HEK293 (cell line): ENCODE data around the gene STX1B.

Experiments used
- BCL11B ChIP-seq: fragments of 450-650 bp; formaldehyde crosslinking; IDR thresholded peaks from 2 replicates; pipeline ENCODE4 v1.5.1; 2016; ENCODE audit warnings: low read depth, missing biosample characterization, missing genetic modification characterization
- EGR2 ChIP-seq: fragments of 450-650 bp; formaldehyde crosslinking; IDR thresholded peaks from 2 replicates; pipeline ENCODE4 v1.5.1; 2016; ENCODE audit warnings: low read depth, missing biosample characterization, missing genetic modification characterization
- HOXA7 ChIP-seq: sonication (generic); formaldehyde crosslinking; IDR thresholded peaks from 2 replicates; pipeline ENCODE4 v1.8.1; 2022; ENCODE audit warnings: missing genetic modification reagents, borderline replicate concordance
- HOXC10 ChIP-seq: sonication (generic); formaldehyde crosslinking; IDR thresholded peaks from 2 replicates; pipeline ENCODE4 v1.8.1; 2023; ENCODE audit warnings: mild to moderate bottlenecking, missing genetic modification reagents
- KLF10 ChIP-seq: fragments of 450-650 bp; IDR thresholded peaks from 2 replicates; pipeline ENCODE4 v1.5.1; 2018; ENCODE audit warnings: missing biosample characterization, mild to moderate bottlenecking, missing genetic modification characterization
- MEIS1 ChIP-seq: sonication (generic); formaldehyde crosslinking; IDR thresholded peaks from 2 replicates; pipeline ENCODE4 v1.8.1; 2022; ENCODE audit warnings: missing genetic modification reagents, mild to moderate bottlenecking, borderline replicate concordance
- SP7 ChIP-seq: fragments of 450-650 bp; formaldehyde crosslinking; IDR thresholded peaks from 2 replicates; pipeline ENCODE4 v1.5.1; 2016; ENCODE audit warnings: missing biosample characterization, missing genetic modification characterization
- TRIM28 ChIP-seq: IDR thresholded peaks from 2 replicates; pipeline ENCODE4 v1.6.1; 2011; ENCODE audit warnings: low read length, control low read depth, borderline replicate concordance
- ZBTB7A ChIP-seq: fragments of 450-650 bp; formaldehyde crosslinking; IDR thresholded peaks from 2 replicates; pipeline ENCODE4 v1.5.1; 2016; ENCODE audit warnings: low read depth, missing biosample characterization, missing genetic modification characterization
- ZFP41 ChIP-seq: fragments of 450-650 bp; formaldehyde crosslinking; IDR thresholded peaks from 2 replicates; pipeline ENCODE4 v1.5.1; 2016; ENCODE audit warnings: missing biosample characterization, missing genetic modification characterization, borderline replicate concordance
- ZNF133 ChIP-seq: fragments of 450-650 bp; formaldehyde crosslinking; IDR thresholded peaks from 2 replicates; pipeline ENCODE4 v1.5.1; 2016; ENCODE audit warnings: missing biosample characterization, missing genetic modification characterization
- ZNF146 ChIP-seq: fragments of 450-650 bp; formaldehyde crosslinking; IDR thresholded peaks from 2 replicates; pipeline ENCODE4 v1.5.1; 2016; ENCODE audit warnings: missing biosample characterization, missing genetic modification characterization
- ZNF2 ChIP-seq: fragments of 450-650 bp; formaldehyde crosslinking; IDR thresholded peaks from 2 replicates; pipeline ENCODE4 v1.5.1; 2016; ENCODE audit warnings: missing biosample characterization, missing genetic modification characterization
- ZNF214 ChIP-seq: fragments of 450-650 bp; formaldehyde crosslinking; IDR thresholded peaks from 2 replicates; pipeline ENCODE4 v1.5.1; 2017; ENCODE audit warnings: missing biosample characterization, mild to moderate bottlenecking, missing genetic modification characterization, borderline replicate concordance
- ZNF23 ChIP-seq: fragments of 450-650 bp; formaldehyde crosslinking; IDR thresholded peaks from 2 replicates; pipeline ENCODE4 v1.5.1; 2016; ENCODE audit warnings: missing biosample characterization, missing genetic modification characterization, borderline replicate concordance
- ZNF248 ChIP-seq: fragments of 450-650 bp; formaldehyde crosslinking; IDR thresholded peaks from 2 replicates; pipeline ENCODE4 v1.5.1; 2017; ENCODE audit warnings: missing biosample characterization, missing genetic modification characterization
- ZNF350 ChIP-seq: fragments of 450-650 bp; formaldehyde crosslinking; IDR thresholded peaks from 2 replicates; pipeline ENCODE4 v1.5.0; 2017; ENCODE audit warnings: missing biosample characterization, mild to moderate bottlenecking, missing genetic modification characterization
- ZNF558 ChIP-seq: fragments of 450-650 bp; formaldehyde crosslinking; IDR thresholded peaks from 2 replicates; pipeline ENCODE4 v1.5.1; 2016; ENCODE audit warnings: missing biosample characterization, missing genetic modification characterization
- ZNF571 ChIP-seq: fragments of 450-650 bp; formaldehyde crosslinking; IDR thresholded peaks from 2 replicates; pipeline ENCODE4 v1.5.0; 2017; ENCODE audit warnings: missing biosample characterization, missing genetic modification characterization
- ZNF624 ChIP-seq: fragments of 450-650 bp; formaldehyde crosslinking; IDR thresholded peaks from 2 replicates; pipeline ENCODE4 v1.5.1; 2017; ENCODE audit warnings: missing biosample characterization, missing genetic modification characterization
- ZNF626 ChIP-seq: fragments of 450-650 bp; sonication (Bioruptor Pico); formaldehyde crosslinking; IDR thresholded peaks from 2 replicates; pipeline ENCODE4 v1.5.1; 2018; ENCODE audit warnings: missing biosample characterization, missing genetic modification characterization, inconsistent platforms
- ZNF629 ChIP-seq: fragments of 450-650 bp; formaldehyde crosslinking; IDR thresholded peaks from 2 replicates; pipeline ENCODE4 v1.5.1; 2017; ENCODE audit warnings: missing biosample characterization, missing genetic modification characterization
- ZNF670 ChIP-seq: fragments of 450-650 bp; formaldehyde crosslinking; IDR thresholded peaks from 2 replicates; pipeline ENCODE4 v1.5.1; 2016; ENCODE audit warnings: missing biosample characterization, missing genetic modification characterization, low read depth
- ZNF792 ChIP-seq: fragments of 450-650 bp; formaldehyde crosslinking; IDR thresholded peaks from 2 replicates; pipeline ENCODE4 v1.5.1; 2016; ENCODE audit warnings: missing biosample characterization, missing genetic modification characterization
- ZSCAN23 ChIP-seq: fragments of 450-650 bp; formaldehyde crosslinking; IDR thresholded peaks from 2 replicates; pipeline ENCODE4 v1.5.1; 2016; ENCODE audit warnings: missing biosample characterization, missing genetic modification characterization
- TF ChIP-seq, protein P1 (sequence below): fragments of 450-650 bp; formaldehyde crosslinking; IDR thresholded peaks from 2 replicates; pipeline ENCODE4 v1.5.1; 2016; ENCODE audit warnings: missing biosample characterization, missing genetic modification characterization
- TF ChIP-seq, protein P2 (sequence below): fragments of 450-650 bp; formaldehyde crosslinking; IDR thresholded peaks from 2 replicates; pipeline ENCODE4 v1.5.1; 2016; ENCODE audit warnings: missing biosample characterization, missing genetic modification characterization
- TF ChIP-seq, protein P3 (sequence below): fragments of 450-650 bp; formaldehyde crosslinking; IDR thresholded peaks from 2 replicates; pipeline ENCODE4 v1.5.1; 2016; ENCODE audit warnings: missing biosample characterization, missing genetic modification characterization
- TF ChIP-seq, protein P4 (sequence below): fragments of 450-650 bp; formaldehyde crosslinking; IDR thresholded peaks from 2 replicates; pipeline ENCODE4 v1.5.1; 2016; ENCODE audit warnings: missing biosample characterization, missing genetic modification characterization
- TF ChIP-seq, protein P5 (sequence below): fragments of 450-650 bp; formaldehyde crosslinking; optimal IDR thresholded peaks from 2 replicates; pipeline ENCODE3; 2016; ENCODE audit warnings: missing biosample characterization, mild to moderate bottlenecking, missing genetic modification characterization

Gene STX1B

DNA sequence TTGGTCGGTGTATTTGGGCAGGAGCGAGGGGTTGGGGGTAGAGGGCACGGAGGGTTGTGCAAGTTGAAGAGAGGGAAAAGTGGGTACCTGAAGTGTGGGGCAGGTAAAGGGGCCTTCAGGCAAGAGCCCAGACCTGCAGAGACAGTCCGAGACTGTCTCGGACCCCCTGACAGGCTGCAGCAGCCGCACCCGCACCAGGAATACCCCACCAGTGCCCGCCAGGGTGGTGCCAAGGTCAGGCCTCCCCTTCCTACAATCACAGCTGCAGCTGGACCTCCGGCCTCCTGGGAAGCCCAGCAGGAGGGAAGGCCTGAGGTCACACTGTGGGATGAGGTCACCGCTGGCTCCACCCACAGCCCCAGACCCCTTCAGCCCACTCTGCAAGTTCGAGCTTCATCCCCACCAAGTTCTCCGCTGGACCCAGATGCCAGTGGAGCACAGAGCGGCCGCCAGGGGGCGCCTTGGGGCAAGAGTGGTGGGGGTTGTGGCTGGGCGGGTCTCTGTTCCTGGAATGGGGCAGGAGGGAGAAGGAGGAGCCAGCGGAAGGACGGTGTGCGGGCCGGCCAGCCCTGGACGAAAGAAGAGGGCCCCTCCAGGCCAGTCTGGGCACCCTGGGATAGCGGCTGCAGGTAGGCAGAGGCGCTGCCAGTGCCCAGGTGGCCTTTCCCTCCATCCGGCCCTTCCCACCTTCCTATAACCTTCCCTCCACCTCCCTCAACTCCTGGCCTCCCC is 25.6 kb downstream of the STX1B start, which contains the start of gene HSD3B7 (continued):
- TF ChIP-seq EGR2 (tag by site-specific recombination) (peak; percentile 81), ZNF248 (tag by site-specific recombination) (no peak), ZSCAN23 (no peak), ZNF571 (no peak), TRIM28 (no peak), HOXA7 (CRISPR knock-in tag) (no peak), ZNF792 (0 out of 2 replicates have a peak, but pooled peaks have one; percentile 39), KLF10 (tag by site-specific recombination) (no peak; the same call in 1 of the 2 replicates), MEIS1 (CRISPR knock-in tag) (no peak), ZNF670 (tag by site-specific recombination) (no peak), ZNF350 (tag by site-specific recombination) (no peak), BCL11B (tag by site-specific recombination) (no peak), ZNF146 (tag by site-specific recombination) (no peak), ZNF214 (no peak), ZNF558 (no peak), ZNF629 (tag by site-specific recombination) (peak; percentile 78), ZBTB7A (tag by site-specific recombination) (peak; percentile 21; the same call in 1 of the 2 replicates), ZNF23 (tag by site-specific recombination) (no peak), ZNF2 (peak; percentile 95), ZNF133 (tag by site-specific recombination) (no peak; the same call in 1 of the 2 replicates), ZFP41 (no peak), ZNF626 (no peak), HOXC10 (CRISPR knock-in tag) (no peak), SP7 (peak; percentile 79), ZNF624 (tag by site-specific recombination) (no peak)
- TF ChIP-seq, protein P1, sequence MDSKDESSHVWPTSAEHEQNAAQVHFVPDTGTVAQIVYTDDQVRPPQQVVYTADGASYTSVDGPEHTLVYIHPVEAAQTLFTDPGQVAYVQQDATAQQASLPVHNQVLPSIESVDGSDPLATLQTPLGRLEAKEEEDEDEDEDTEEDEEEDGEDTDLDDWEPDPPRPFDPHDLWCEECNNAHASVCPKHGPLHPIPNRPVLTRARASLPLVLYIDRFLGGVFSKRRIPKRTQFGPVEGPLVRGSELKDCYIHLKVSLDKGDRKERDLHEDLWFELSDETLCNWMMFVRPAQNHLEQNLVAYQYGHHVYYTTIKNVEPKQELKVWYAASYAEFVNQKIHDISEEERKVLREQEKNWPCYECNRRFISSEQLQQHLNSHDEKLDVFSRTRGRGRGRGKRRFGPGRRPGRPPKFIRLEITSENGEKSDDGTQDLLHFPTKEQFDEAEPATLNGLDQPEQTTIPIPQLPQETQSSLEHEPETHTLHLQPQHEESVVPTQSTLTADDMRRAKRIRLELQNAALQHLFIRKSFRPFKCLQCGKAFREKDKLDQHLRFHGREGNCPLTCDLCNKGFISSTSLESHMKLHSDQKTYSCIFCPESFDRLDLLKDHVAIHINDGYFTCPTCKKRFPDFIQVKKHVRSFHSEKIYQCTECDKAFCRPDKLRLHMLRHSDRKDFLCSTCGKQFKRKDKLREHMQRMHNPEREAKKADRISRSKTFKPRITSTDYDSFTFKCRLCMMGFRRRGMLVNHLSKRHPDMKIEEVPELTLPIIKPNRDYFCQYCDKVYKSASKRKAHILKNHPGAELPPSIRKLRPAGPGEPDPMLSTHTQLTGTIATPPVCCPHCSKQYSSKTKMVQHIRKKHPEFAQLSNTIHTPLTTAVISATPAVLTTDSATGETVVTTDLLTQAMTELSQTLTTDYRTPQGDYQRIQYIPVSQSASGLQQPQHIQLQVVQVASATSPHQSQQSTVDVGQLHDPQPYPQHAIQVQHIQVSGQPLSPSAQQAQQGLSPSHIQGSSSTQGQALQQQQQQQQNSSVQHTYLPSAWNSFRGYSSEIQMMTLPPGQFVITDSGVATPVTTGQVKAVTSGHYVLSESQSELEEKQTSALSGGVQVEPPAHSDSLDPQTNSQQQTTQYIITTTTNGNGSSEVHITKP (tag by site-specific recombination): peak; percentile 35; the same call in 1 of the 2 replicates
- TF ChIP-seq, protein P2, sequence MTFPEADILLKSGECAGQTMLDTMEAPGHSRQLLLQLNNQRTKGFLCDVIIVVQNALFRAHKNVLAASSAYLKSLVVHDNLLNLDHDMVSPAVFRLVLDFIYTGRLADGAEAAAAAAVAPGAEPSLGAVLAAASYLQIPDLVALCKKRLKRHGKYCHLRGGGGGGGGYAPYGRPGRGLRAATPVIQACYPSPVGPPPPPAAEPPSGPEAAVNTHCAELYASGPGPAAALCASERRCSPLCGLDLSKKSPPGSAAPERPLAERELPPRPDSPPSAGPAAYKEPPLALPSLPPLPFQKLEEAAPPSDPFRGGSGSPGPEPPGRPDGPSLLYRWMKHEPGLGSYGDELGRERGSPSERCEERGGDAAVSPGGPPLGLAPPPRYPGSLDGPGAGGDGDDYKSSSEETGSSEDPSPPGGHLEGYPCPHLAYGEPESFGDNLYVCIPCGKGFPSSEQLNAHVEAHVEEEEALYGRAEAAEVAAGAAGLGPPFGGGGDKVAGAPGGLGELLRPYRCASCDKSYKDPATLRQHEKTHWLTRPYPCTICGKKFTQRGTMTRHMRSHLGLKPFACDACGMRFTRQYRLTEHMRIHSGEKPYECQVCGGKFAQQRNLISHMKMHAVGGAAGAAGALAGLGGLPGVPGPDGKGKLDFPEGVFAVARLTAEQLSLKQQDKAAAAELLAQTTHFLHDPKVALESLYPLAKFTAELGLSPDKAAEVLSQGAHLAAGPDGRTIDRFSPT: peak; percentile 89
- TF ChIP-seq, protein P3, sequence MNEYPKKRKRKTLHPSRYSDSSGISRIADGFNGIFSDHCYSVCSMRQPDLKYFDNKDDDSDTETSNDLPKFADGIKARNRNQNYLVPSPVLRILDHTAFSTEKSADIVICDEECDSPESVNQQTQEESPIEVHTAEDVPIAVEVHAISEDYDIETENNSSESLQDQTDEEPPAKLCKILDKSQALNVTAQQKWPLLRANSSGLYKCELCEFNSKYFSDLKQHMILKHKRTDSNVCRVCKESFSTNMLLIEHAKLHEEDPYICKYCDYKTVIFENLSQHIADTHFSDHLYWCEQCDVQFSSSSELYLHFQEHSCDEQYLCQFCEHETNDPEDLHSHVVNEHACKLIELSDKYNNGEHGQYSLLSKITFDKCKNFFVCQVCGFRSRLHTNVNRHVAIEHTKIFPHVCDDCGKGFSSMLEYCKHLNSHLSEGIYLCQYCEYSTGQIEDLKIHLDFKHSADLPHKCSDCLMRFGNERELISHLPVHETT (tag by site-specific recombination): peak; percentile 75; the same call in 1 of the 2 replicates
- TF ChIP-seq, protein P4, sequence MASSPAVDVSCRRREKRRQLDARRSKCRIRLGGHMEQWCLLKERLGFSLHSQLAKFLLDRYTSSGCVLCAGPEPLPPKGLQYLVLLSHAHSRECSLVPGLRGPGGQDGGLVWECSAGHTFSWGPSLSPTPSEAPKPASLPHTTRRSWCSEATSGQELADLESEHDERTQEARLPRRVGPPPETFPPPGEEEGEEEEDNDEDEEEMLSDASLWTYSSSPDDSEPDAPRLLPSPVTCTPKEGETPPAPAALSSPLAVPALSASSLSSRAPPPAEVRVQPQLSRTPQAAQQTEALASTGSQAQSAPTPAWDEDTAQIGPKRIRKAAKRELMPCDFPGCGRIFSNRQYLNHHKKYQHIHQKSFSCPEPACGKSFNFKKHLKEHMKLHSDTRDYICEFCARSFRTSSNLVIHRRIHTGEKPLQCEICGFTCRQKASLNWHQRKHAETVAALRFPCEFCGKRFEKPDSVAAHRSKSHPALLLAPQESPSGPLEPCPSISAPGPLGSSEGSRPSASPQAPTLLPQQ (tag by site-specific recombination): peak; percentile 74
- TF ChIP-seq, protein P5, sequence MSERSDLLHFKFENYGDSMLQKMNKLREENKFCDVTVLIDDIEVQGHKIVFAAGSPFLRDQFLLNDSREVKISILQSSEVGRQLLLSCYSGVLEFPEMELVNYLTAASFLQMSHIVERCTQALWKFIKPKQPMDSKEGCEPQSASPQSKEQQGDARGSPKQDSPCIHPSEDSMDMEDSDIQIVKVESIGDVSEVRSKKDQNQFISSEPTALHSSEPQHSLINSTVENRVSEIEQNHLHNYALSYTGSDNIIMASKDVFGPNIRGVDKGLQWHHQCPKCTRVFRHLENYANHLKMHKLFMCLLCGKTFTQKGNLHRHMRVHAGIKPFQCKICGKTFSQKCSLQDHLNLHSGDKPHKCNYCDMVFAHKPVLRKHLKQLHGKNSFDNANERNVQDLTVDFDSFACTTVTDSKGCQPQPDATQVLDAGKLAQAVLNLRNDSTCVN: peak; percentile 17
